ENCODE measurements around the gene CLDN4. TPM values are rescaled to one million over a fixed set of nuclear protein-coding genes. Genes with fewer than 3 reads are reported as not detected.
A peak's percentile ranks its signal among the peaks of the same experiment; 100 is the strongest.

The CLDN4 gene
- total RNA-seq, 1 donor from 2014 or later = 55.5 TPM

DNA sequence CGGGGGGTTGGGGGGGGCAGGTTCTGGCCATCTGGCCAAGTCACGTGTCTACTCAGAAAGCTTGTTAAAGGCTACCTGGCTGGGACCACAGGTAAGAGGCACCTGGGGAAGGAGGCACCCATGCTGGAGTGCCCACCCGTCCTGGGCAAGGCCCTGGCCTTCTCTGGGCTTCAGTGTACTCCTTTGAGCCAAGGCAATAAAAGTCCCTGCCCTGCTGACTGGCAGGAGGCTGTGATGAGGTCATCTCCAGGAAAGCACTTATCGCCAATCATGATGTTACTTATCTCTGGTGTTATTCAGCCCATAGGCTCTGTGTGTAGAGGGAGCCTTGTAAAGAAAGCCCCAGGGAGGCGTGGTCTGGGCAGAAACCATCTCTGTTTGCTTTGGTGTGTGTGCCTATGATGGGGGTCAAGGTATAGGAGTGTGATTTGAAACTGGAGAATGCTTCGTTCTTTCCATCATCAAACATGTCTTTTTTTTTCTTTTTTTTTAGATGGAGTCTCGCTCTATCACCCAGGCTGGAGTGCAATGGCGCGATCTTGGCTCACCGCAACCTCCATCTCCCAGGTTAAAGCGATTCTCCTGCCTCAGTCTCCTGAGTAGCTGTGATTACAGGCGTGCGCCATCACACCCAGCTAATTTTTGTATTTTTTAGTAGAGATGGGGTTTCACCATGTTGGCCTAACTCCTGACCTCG, 2.5 kb upstream of the CLDN4 start:
- no peak overlapping the region for H3K4me3 ChIP-seq (ENCODE audit: low read depth, low read length)
- no peaks in the 10 kb centered on the region for H3K27me3 ChIP-seq (ENCODE audit: control insufficient read depth, insufficient read depth, low read length)
- no peak for FAIRE-seq
- TF ChIP-seq, protein P1, sequence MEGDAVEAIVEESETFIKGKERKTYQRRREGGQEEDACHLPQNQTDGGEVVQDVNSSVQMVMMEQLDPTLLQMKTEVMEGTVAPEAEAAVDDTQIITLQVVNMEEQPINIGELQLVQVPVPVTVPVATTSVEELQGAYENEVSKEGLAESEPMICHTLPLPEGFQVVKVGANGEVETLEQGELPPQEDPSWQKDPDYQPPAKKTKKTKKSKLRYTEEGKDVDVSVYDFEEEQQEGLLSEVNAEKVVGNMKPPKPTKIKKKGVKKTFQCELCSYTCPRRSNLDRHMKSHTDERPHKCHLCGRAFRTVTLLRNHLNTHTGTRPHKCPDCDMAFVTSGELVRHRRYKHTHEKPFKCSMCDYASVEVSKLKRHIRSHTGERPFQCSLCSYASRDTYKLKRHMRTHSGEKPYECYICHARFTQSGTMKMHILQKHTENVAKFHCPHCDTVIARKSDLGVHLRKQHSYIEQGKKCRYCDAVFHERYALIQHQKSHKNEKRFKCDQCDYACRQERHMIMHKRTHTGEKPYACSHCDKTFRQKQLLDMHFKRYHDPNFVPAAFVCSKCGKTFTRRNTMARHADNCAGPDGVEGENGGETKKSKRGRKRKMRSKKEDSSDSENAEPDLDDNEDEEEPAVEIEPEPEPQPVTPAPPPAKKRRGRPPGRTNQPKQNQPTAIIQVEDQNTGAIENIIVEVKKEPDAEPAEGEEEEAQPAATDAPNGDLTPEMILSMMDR (IDR thresholded peaks at IDR 0.05; ENCODE audit: insufficient read depth, low read length, severe bottlenecking) = no peak
- peak; percentile 78 for DNase-seq (ENCODE audit: low read depth)
- no peaks in the 10 kb centered on the region for H3K36me3 ChIP-seq (ENCODE audit: control insufficient read depth, insufficient read depth, low read length)

DNA sequence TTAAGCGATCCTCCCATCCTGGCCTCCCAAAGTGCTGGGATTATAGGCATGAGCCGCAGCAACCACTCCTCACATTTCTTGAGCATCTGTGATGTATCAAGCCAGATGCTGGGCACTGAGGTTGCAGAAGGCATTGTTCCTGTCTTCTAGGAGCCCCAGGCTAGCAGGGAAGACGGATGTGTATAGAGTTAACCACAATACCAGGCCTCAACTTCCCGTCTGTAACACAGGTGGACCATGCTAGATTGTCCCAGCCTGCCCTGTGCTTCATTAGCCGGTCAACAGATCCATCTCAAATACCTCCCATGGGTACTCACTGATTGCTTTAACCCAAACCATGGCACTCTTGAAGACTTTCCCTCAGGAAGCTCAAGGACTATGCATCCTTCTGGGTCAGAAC, 1.8 kb upstream of the CLDN4 start:
- no peaks in the 10 kb centered on the region for H3K36me3 ChIP-seq (ENCODE audit: control insufficient read depth, insufficient read depth, low read length)
- FAIRE-seq = no peak
- no peak for DNase-seq (ENCODE audit: low read depth)
- H3K27me3 ChIP-seq (ENCODE audit: control insufficient read depth, insufficient read depth, low read length) = no peaks in the 10 kb centered on the region
- TF ChIP-seq, protein P1 (IDR thresholded peaks at IDR 0.05; ENCODE audit: insufficient read depth, low read length, severe bottlenecking) = no peak
- no peak overlapping the region for H3K4me3 ChIP-seq (ENCODE audit: low read depth, low read length)

DNA sequence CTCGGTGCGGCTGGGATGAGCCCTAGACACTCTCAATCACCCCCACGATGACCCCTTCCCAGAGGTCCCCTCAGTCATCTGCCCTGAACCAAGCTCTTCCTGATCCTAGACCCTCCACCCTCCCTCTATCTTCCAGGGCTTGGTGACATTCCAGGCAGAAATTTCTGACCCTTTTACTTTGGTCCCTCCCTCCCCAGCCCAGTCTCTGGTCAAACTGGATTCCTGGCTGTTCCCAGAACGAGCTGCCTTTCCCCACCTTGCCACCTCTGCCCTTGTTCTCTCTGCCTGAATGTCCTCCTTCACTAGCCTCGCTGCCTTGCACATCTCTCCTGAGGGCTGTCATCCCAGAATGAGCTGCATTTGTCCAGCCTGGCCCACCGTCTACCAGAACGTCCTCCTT, 1.3 kb upstream of the CLDN4 start:
- H3K4me3 ChIP-seq (ENCODE audit: low read depth, low read length) = no peak overlapping the region
- DNase-seq (ENCODE audit: low read depth) (no peak), FAIRE-seq (no peak)

DNA sequence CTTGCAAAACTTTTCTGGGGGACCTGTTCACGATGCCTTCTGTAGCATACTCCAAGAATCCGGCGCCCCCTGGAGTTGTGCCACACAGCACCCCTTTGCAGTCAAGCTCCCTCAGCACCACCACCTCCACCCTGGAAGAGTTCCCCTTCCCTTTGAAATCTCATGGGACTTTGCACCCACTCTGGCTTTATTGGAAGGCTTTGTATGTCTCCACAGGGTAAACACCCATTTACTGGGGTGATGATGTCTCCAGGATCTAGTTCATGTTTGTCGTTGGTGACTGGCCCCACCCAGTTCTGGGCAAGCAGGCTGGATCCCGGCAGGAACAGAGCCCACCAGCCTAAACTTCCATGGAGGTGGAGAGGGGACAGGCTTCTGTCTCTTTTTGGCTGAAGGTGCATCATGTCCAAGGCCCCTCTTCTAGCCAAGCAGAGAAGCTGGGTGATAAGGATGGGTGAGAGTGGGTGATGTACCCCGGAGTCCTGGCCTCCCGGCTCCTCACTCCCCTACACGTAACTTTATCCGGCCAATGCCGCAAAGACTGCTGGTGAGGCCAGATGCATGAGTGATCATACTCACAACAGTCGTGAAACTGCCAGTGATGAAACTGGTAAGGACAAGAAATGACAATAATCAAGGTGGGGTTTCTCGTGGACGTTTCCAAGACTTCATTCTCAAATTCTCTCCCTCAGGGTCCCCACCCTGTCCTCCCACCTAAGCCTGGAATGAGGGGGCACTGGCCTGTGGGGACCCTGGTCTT, 695 bp upstream of the CLDN4 start:
- Histone ChIP-seq H3K36me3 (ENCODE audit: control insufficient read depth, insufficient read depth, low read length) (no peaks in the 10 kb centered on the region), H3K4me3 (ENCODE audit: low read depth, low read length) (no peak overlapping the region), H3K27me3 (ENCODE audit: control insufficient read depth, insufficient read depth, low read length) (no peaks in the 10 kb centered on the region)
- no peak for FAIRE-seq
- TF ChIP-seq, protein P1 (IDR thresholded peaks at IDR 0.05; ENCODE audit: insufficient read depth, low read length, severe bottlenecking) = no peak
- no peak for DNase-seq (ENCODE audit: low read depth)

More for the DNA sequence above, 1.3 kb upstream of the CLDN4 start:
- Histone ChIP-seq H3K36me3 (ENCODE audit: control insufficient read depth, insufficient read depth, low read length) (no peaks in the 10 kb centered on the region), H3K27me3 (ENCODE audit: control insufficient read depth, insufficient read depth, low read length) (no peaks in the 10 kb centered on the region)
- TF ChIP-seq, protein P1 (IDR thresholded peaks at IDR 0.05; ENCODE audit: insufficient read depth, low read length, severe bottlenecking) = no peak

DNA sequence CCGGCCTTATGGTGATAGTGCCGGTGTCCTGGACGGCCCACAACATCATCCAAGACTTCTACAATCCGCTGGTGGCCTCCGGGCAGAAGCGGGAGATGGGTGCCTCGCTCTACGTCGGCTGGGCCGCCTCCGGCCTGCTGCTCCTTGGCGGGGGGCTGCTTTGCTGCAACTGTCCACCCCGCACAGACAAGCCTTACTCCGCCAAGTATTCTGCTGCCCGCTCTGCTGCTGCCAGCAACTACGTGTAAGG, 713 bp downstream of the CLDN4 start:
- H3K27me3 ChIP-seq (ENCODE audit: control insufficient read depth, insufficient read depth, low read length) = no peaks in the 10 kb centered on the region
- FAIRE-seq (no peak), DNase-seq (ENCODE audit: low read depth) (no peak)
- TF ChIP-seq, protein P1 (IDR thresholded peaks at IDR 0.05; ENCODE audit: insufficient read depth, low read length, severe bottlenecking) = no peak
- H3K4me3 ChIP-seq (ENCODE audit: low read depth, low read length) = peak overlapping the region; percentile 46
- no peaks in the 10 kb centered on the region for H3K36me3 ChIP-seq (ENCODE audit: control insufficient read depth, insufficient read depth, low read length)

Measured in bronchial epithelial cell (primary cell).